ENCODE results near the gene MAN2B2.
"Not testable (repeated sequence)": the region's sequence is repeated elsewhere in the genome, so short reads cannot be mapped to it uniquely, and the experiment has no call there.

Gene MAN2B2

DNA sequence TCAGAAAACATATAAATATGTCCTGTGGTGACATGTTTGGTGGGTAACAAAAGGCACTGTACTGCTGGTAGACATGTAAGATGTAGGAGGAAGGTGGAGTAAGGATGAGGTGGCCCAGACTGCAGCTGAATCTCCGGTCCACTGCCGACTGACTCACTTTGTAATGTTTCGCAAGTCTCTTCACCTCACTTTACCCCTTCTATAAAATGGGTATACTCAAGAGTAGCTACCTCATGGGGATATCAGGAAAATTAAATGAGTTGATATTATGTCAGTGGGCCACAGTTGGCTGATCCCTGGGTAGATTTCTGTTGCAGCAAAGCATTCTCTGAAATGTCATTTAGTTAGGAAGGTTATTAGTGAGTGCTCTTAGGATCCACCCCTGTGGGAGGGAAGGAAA is 87.6 kb downstream of the MAN2B2 start:
- Mint-ChIP-seq H3K4me1 (ENCODE audit: low read depth) (peaks cover 7% of the 10 kb centered on the region), H3K36me3 (no peaks in the 10 kb centered on the region), H3K9me3 (ENCODE audit: low read depth) (no peaks in the 10 kb centered on the region), H3K4me3 (no peak overlapping the region), H3K27ac (no peak overlapping the region), H3K27me3 (no peaks in the 10 kb centered on the region)

DNA sequence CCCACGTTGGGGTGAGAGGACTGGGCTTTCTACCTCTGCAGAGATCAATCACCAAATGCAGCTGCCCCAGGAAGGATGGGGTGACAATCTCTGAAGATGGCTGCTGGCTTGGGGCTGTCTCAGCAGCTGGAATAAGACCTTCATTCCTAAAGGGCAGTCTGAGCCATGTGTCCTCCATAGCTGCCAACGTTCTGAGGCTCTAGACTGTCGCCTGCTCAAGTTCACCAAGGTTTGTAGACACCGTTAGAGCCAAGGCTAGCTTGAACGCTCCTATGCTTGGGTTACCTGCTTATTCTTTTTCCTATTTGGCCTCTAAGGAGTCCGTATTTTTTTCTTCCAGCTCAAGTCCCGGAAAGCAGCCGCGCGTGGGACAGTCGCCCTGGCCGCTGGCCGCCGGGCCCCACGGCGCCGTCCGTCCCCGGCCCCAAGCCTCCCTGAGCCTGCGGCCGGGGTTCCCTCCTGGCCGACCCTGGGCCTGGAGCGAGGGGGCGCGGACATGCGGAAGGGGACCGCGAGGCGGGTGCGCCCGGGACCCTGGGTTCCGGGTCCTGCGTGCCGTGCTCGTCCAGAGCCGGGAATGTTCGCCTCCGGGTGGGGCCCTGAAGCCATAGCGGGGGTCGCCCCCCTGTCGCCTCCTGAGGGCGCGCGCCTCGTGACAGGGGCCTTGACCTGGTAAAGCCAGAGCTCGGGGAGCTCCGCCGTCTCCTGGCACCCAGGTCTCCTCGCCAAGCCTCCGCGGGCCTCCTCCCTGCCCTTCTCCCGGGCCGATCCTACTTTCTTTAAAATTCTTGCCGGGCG is 88.8 kb downstream of the MAN2B2 start:
- Mint-ChIP-seq H3K4me3 (peak overlapping the region; percentile 38), H3K27me3 (no peaks in the 10 kb centered on the region), H3K27ac (no peak overlapping the region), H3K4me1 (ENCODE audit: low read depth) (peaks cover 4% of the 10 kb centered on the region), H3K9me3 (ENCODE audit: low read depth) (no peaks in the 10 kb centered on the region), H3K36me3 (no peaks in the 10 kb centered on the region)

DNA sequence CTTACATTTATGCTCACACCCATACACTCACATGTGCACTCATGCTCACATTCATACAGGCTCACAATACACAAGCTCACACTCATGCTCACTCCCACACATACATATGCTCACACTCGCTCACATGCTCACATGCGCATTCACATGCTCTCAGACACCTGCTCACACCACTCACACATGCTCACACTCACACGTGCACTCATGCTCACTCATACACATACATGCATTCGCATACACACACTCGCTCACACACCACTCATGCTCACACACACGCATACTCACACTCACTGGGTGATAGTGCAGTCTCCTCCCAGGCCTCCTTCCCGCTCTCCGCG is 90.3 kb downstream of the MAN2B2 start:
- Mint-ChIP-seq H3K27me3 (no peaks in the 10 kb centered on the region), H3K36me3 (no peaks in the 10 kb centered on the region), H3K27ac (no peak overlapping the region), H3K4me1 (ENCODE audit: low read depth) (no peaks in the 10 kb centered on the region), H3K9me3 (ENCODE audit: low read depth) (no peaks in the 10 kb centered on the region), H3K4me3 (no peak overlapping the region)

DNA sequence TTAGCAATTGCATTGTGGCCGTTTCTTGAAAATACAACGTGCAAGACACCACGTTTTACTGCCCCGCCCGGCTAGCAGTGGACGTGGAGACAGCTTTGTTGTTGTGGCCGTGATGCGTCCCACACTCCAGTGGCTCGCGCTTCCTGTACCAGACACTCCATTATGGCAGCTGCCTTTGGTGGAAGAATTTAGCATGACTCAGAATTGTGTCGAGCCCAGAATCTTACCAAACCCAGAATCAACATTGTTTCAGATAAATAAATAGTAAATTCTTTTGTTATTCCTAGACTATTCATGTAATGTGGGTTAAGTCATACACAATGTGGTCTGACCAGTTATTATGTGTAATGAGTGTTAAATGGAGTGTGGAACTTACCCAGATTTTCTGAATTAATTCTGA is 93.4 kb downstream of the MAN2B2 start:
- Mint-ChIP-seq H3K36me3 (peaks cover 3% of the 10 kb centered on the region), H3K27ac (no peak overlapping the region), H3K27me3 (no peaks in the 10 kb centered on the region), H3K4me1 (ENCODE audit: low read depth) (peaks cover 7% of the 10 kb centered on the region), H3K9me3 (ENCODE audit: low read depth) (no peaks in the 10 kb centered on the region), H3K4me3 (no peak overlapping the region)

DNA sequence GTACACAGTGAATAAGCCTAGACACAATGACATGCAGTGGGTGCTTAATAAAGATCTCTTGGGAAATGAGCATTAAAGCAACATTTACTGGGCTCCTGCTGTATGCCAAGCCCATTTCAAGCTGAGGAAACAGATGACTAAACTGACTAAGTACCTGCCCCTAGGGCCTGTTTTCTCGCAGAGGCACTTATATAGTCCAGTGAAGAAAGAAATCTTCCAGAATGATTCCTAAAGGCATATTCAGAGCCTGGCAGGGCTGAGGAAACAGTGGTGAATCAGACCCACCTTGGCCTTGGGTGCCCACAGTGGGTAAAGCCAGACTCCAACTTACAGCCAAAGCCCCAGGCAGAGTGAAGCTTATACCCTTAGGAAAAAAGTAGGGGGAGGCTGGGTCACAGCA is 96.7 kb downstream of the MAN2B2 start:
- H3K27ac Mint-ChIP-seq: no peak overlapping the region
- H3K36me3 Mint-ChIP-seq: peaks cover 17% of the 10 kb centered on the region
- H3K4me3 Mint-ChIP-seq: no peak overlapping the region
- H3K4me1 Mint-ChIP-seq (ENCODE audit: low read depth): peaks cover 30% of the 10 kb centered on the region
- H3K27me3 Mint-ChIP-seq: no peaks in the 10 kb centered on the region
- H3K9me3 Mint-ChIP-seq (ENCODE audit: low read depth): no peaks in the 10 kb centered on the region

DNA sequence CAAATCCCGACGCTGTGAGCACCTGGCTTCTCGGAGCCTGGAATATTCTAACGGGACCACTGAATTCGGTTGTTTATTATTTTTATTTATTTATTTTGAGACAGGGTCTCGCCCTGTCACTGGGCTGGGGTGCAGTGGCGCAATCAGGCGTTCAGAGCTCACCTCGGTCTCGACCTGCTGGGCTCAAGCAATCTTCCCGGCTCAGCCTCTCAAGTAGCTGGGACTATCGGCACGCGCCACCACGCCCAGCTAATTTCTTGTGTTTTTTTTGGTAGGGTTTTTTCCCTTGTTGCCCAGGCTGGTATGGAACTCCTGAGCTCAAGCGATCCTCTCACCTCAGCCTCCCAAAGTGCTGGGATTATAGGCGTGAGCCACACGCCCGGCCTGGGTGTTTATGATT is 97.1 kb downstream of the MAN2B2 start:
- Mint-ChIP-seq H3K4me1 (ENCODE audit: low read depth) (peaks cover 35% of the 10 kb centered on the region), H3K27ac (no peak overlapping the region)

DNA sequence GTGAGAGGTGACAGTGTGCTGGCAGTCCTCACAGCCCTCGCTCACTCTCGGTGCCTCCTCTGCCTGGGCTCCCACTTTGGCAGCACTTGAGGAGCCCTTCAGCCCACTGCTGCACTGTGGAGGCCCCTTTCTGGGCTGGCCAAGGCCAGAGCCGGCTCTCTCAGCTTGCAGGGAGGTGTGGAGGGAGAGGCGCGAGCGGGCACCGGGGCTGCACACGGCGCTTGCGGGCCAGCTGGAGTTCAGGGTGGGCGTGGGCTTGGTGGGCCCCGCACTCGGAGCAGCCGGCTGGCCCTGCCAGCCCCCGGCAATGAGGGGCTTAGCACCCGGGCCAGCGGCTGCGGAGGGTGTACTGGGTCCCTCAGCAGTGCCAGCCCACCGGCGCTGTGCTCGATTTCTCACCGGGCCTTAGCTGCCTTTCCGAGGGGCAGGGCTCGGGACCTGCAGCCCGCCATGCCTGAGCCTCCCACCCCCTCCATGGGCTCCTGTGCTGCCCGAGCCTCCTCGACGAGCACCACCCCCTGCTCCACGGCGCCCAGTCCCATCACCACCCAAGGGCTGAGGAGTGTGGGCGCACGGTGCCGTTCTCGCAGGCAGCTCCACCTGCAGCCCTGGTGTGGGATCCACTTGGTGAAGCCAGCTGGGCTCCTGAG is 97.7 kb downstream of the MAN2B2 start:
- not testable (repeated sequence) for H3K27me3 Mint-ChIP-seq; H3K9me3 Mint-ChIP-seq (ENCODE audit: low read depth); H3K27ac Mint-ChIP-seq; H3K4me3 Mint-ChIP-seq
- Mint-ChIP-seq H3K36me3 (peaks cover 22% of the 10 kb centered on the region), H3K4me1 (ENCODE audit: low read depth) (peaks cover 40% of the 10 kb centered on the region)

More for the DNA sequence above, 97.1 kb downstream of the MAN2B2 start:
- Mint-ChIP-seq H3K4me3 (no peak overlapping the region), H3K9me3 (ENCODE audit: low read depth) (no peaks in the 10 kb centered on the region), H3K36me3 (peaks cover 19% of the 10 kb centered on the region), H3K27me3 (no peaks in the 10 kb centered on the region)
